GM12873 (cell line): ENCODE data around the gene CSRP3.

Experiments
- TF ChIP-seq, protein P1 (sequence below): IDR thresholded peaks from 2 replicates; pipeline ENCODE4 v1.5.1; 2012; ENCODE audit warnings: low read depth, mild to moderate bottlenecking, moderate library complexity, low read length, control low read depth; ENCODE audit not compliant: insufficient read depth; ENCODE audit errors: missing control alignments

The CSRP3 gene

DNA sequence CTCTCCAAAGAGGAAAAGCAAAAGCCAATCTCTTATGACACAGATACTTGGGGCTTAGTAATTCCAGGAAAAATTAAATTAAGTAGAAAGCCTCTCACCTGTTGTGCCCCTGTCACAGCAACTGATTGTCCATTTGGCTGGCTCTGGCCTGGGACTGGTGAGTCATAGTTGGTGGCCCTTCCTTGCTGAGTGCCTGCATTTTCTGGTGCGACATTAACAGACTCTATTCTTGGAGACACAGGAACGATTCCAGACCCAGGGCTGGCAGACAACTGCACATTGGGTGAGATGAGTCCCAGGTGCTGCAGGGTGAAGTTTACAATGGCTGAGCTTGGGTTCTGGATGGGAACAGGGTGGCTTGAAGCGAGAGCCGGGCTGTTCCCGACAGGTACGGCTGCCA, 23.3 kb upstream of the CSRP3 start:
- TF ChIP-seq, protein P1, sequence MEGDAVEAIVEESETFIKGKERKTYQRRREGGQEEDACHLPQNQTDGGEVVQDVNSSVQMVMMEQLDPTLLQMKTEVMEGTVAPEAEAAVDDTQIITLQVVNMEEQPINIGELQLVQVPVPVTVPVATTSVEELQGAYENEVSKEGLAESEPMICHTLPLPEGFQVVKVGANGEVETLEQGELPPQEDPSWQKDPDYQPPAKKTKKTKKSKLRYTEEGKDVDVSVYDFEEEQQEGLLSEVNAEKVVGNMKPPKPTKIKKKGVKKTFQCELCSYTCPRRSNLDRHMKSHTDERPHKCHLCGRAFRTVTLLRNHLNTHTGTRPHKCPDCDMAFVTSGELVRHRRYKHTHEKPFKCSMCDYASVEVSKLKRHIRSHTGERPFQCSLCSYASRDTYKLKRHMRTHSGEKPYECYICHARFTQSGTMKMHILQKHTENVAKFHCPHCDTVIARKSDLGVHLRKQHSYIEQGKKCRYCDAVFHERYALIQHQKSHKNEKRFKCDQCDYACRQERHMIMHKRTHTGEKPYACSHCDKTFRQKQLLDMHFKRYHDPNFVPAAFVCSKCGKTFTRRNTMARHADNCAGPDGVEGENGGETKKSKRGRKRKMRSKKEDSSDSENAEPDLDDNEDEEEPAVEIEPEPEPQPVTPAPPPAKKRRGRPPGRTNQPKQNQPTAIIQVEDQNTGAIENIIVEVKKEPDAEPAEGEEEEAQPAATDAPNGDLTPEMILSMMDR, result no peak

DNA sequence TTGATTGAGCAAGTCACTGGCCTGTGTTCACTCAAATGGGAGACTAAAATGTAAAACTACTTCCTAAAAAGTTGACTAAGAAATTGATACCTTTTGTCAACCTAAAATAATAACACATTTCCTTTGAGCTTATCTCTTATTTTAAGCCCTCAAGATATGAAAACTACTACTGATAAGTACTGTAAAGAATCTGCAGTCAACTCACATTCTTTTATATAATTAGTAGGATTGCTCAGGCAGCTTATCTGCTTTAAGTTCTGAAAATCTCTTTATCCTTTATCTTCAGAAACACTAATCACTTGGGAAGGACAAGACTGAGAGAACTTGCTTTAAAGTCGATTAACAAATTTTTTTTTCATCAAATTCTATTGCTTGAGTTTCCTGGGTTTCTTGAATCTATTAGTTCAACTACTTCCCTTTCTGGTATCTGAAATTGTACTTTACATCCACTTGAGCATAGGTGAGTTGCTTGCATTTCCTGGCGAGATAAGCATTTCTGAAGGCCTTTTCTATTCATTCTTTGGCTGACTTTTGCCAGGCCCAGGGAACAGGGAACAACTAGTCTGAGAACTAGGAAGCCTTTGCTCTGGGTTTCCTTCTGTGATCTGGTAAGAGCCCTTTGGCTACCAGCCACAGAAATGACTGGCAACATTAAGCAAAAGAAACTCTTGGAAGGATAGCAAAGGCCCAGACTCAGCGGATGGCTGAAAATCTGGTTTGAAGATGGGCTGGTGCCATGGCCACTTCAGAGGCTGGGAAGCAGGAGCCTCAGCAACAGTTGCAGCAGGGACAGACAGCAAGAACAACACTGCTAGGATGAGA, 19.3 kb upstream of the CSRP3 start:
- TF ChIP-seq, protein P1, result no peak

DNA sequence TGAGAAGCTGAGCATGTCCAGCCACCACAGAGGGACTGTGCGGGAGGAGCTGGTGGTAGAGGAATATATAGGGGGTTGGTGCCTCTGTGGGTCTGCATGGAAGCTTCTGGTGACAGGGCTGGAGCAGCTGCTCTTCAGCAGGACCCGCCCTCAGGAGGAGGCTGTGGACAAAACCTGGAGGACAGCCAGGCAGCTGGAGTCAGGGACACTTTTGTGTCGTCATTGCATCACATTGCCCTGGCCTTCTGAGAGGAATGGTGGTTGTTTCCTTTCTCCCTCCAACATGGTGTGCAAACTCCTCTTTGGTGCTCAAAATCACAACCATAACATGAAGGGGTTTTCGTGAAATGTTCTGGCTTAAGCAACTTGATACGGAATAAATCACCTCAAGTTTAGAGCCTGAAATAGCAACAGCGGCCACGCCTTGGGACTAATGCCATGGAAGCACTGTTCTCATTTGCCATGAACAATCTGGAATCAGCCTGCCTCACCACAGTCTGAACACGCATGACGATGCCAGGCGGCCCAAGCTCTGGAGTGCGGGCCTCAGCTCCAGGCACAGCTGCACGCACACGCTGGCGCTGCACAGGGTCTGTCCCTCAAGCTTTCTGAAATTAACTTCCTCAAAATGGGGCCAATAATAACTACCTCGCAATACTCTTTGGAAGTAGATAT, 17.1 kb upstream of the CSRP3 start:
- TF ChIP-seq, protein P1, result no peak

DNA sequence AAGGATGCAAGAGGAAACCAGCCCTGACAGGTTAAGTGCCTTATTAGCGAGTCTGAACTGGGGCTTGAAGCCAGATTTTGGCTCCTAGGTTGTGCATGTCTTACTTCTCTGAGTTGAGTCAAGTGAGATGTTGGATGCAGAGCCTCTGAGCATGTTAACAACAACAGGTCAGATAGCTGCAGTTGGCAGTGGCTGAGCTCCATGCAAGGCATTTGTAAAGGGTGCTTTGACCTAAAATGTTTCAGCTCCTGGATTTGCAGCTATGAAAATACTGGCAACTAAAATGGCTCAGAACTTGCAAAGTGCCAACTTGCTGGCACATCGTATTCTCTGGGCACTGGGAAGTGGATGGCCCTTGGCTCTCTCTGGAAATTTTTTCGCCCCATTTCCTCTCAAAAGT, 16.4 kb upstream of the CSRP3 start:
- TF ChIP-seq, protein P1, result no peak

DNA sequence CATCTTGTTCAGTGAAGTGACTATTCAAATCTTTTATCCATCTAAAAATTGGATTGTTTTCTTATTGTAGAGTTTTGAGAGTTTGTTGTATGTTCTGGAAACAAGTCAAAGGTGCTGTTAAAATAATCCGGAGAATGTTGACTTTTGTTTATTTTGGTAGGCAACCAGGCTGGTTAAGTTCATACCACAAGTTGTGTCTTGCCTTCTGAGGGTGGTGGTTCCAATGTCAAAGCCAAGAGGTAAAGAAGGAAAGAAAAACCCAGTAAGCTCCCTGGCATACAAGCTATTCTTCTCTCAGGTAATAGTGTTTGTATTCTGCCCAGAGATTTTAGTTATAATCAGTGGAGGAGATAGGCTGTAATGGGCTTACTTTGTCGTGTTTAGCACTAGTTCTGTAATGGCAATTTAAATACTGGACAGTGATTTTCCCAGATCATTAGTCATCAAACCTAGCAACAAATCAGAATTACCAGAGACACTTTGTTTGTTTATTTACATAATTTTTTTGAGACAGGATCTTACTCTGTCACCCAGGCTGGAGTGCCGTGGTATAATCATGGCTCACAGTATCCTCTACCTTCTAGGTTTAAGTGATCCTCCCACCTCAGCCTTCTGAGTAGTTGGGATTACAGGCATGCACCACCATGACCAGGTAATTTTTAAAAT, 15.1 kb upstream of the CSRP3 start:
- TF ChIP-seq, protein P1, result no peak

DNA sequence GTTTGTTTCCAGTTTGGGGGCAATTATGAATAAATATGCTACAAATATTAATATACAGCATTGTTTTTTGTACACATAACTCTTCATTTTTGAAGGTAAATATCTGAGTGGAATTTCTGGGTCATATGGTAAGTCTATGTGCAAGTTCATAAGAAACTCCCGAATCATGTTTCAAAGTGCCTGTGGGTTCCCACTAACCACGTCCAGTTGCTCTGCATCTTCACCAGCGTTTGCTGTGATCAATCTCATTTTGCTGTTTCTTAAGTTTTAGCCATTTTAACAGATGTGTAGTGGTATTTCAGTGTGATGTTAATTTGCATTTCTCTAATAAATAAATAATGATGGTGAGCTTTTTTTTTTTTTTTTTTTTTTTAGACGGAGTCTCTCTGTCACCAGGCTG, 14.2 kb upstream of the CSRP3 start:
- TF ChIP-seq, protein P1, result no peak

- TF ChIP-seq, protein P1, result no peak
Observed at GRCh38 chr11:19209617-19210370, 8.0 kb upstream of the CSRP3 start.
